GM19035 (cell line): ENCODE results near the gene ICAM4.

ENCODE experiments used
- ATAC-seq: cut with Tn5 transposase; IDR thresholded peaks from one replicate; pipeline ENCODE4 v1.9.1; 2021; ENCODE audit not compliant: unreplicated experiment

ICAM4 gene

DNA sequence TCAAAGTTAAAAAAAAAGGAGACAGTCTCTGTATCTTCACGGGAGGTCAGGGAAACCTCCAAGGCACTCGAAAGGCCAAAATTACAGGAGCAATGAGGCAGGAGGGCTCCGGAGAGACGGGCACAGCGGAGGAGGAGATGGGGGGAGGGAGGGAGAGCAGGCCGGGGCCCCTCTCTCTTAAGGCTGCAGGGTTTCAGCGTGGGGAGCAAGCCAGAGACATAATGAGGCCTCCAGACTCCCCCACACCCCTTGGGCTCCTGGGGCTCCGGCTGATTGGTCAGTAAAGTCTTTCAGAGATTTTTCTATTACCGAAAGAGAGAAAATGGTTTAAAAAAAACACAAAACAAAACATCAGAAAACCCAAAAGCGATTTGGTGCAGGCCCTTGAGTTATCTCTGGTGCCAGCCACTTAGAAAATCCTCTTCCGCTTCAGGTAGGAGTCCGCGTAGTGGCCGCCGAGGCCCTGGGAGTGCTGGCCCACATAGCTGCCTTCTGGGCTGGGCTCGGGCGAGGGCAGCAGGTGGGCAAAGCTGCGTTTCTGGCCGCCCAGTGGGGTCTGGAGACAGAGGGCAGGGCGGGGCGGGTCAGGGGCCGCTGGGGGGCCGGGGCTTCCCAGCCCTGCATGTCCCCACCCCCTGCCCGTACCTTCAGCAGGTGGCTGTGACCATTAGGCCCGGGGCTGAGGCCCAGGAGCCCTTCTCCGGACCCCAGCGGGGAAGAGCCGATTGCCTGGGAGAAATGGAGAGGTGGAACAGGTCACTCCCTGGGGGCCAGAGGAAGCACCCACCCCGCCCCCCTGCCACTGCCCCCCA, 30.5 kb downstream of the ICAM4 start:
- ATAC-seq, result no peak

DNA sequence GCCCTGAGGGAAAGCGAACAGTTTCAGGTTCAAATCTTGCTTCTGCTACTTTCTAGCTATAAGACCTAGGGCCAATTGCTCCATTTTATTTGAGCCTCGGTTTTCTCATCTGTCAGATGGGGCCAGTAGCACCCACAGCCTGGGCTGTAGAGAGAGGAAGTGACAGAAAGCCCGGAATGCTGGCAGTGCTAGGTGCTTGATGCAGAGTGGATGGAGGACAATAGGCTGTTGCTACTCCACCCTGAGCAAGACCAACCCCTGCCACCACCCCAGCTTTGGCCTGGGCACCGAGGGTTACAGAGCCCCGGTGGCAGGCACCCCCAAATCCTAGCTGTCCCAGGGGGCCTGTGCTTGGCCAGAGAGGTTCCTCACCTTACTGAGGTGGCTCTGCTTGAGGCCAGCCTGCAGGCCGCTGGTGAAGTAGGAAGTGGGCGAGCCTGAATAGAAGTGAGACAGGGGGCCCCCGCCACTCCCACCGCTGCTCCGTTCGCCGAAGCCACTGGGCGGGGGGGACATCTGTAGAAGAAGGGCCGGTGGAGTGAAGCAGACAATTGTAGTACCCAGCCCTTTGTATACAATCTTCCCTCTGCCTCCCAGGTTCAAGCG, 31.2 kb downstream of the ICAM4 start:
- ATAC-seq, result no peak

DNA sequence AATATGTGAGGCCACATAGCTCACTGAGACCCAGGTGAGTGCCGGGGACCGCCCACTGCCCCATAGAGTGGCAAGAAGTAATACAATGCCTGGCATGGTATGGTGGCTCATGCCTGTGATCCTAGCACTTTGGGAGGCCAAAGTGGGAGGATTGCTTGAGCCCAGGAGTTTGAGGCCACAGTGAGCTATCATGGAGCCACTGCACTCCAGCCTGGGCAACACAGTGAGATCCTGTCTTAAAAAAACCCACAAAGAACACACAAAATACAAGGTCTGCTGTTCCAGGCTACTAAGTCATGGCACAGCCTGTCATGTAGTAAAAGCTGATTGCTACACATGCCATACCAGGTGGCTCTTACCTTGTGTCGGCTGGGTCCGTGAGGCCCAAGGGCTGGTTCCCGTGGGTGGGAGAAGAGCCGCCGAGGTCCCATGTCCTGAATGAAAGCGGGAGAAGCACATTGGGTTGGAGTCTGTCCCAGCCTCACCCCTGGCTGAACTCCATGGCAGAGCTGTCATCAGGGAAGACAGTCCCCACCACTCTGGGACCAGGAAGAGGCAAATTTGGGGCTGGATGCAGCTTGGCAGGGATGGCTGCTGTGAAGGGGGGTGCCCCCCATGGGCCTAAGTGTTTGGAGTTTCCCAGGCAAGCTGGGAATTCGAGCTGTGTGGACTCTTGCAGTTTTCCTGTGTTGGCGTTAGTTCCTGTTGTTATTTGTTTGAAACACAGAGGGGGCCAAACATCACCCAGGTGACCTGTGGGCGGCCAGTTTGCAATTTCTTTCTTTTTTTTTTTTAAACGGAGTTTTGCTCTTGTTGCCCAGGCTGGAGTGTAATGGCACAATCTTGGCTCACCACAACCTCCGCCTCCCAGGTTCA, 32.3 kb downstream of the ICAM4 start:
- ATAC-seq, result no peak

DNA sequence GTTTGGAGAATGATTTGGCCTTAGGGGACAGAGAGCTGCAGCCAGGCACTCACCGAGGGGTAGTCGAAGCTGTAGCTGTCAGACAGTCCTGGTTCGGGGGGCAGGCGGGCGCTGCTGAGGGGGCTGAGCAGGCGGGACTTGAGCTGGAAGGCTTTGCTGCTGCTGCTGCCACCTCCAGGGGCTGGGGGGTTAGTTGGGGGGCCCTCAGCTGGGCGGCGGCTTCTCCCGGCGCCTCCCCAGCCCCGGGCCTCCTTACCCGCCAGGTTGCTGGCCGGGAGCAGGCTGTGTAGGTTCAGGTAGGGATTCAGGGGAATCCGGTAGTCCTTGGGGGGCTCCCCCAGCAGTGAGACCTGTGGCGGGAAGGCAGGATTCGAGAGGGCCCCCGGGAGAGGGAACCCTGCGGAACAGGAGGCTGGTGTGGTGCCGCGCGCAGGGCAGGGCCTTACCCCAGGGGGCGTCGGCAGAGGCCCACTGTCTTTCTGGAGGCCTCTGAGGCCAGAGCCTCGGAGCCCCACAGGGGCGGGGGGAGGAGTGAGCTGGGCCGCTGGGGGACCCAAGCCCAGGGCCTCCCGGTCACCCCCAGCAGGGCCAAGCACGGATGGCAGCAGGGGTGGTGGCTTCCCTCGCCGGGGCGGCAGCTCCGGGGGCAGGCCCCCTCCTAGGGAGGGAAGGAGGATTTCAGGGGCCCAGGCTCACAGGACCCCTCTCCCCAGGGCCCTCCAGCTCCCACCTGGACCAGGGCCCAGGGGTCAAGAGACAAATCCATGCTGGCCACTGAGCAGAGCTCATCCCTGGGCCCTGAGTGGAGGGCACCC, 34.1 kb downstream of the ICAM4 start:
- no peak for ATAC-seq

DNA sequence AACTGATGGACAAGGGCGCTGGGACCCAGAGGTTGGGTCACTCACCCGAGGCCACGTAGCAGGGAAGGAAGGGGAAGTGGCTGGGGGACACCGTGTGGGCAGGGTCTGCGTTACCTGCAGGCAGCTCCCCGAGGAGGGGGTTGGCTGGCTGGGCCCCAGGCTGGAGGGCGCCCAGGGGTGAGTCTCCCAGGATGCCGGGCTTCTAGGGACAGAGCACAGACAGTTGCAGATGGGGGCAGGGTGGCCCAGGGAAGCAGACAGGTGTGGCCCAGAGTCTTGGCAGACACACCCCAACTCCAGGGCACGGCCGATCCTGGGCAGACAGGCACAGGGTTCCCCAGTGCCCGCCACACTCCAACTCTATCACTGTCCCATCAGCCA, 34.7 kb downstream of the ICAM4 start:
- ATAC-seq, result no peak

DNA sequence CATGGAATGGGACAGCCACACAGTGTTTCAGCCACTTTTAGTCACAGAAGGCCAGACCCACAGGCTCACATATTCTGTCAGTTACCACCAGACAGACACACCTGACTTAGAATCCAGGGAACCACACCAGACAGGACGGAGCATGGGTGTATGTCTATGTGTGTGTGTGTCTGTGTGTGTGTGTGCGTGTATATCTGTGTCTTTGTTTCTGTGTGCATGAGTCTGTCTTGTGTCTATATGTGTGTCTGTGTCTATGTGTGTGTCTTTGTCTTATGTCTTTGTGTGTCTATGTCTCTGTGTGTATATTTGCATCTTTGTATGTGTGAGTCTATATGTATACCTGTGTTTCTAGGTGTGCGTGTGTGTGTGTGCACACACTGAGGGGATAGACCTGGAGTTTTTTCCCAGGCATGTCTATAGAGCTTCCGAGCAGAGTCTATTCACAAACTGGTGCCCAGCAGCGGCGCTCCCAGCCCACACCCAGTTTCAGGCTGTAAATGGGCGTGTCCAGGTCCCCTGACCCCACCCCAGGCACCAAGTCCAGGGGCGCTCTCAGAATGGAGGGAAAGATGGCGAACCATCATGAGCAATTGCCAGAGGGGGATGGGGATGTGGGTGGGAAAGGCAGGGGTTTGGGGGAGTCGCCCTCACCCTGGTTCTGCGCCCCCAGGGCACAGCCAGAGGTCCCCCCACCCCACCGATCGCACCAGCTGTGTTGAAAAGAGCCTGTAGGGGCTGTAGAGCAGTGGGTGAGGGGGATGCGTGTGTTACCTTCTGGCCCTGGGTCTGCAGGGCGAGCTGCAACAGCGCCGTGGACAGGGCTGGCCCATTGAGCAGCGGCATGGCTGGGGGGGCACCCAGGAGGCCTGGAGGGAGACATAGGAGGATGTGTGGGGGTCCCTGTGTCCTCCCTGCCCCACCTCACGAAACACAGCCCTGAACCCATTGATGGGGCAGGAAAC, 35.4 kb downstream of the ICAM4 start:
- no peak for ATAC-seq

DNA sequence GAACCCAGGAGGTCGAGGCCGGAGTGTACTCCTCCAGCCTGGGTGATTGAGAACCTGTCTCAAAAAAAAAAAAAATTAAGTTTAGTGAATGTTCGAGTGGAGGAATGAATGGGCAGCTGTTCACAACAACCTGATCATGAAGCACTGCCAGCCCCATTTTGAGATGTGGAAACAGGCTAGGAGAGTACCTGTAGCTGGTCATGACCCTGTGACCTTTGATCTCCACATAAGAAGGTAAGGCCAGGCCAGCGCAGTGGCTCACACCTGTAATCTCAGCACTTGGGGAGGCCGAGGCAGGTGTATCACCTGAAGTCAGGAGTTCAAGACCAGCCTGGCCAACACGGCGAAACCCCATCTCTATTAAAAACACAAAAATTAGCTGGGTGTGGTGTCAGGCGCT, 39.0 kb downstream of the ICAM4 start:
- ATAC-seq, result no peak

DNA sequence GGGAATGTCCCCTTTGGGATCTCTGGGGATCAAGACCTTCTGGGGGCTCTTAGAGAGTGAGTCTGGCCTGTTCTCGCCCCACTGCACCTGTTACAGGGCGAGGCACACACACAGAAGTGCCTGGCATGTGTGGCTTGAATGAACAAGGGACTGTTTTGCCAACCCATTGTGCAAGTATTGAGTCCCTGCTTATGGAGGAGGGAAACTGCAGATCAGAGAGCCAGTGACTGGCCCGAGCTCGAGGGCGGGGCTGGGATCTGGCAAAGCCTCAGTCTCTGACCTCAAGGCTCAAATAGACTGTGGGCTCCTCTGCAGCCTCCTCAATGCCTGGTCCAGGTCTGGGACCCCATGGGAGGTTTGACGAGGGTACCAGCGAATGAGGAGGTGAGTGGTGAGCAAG, 41.0 kb downstream of the ICAM4 start:
- ATAC-seq, result no peak

DNA sequence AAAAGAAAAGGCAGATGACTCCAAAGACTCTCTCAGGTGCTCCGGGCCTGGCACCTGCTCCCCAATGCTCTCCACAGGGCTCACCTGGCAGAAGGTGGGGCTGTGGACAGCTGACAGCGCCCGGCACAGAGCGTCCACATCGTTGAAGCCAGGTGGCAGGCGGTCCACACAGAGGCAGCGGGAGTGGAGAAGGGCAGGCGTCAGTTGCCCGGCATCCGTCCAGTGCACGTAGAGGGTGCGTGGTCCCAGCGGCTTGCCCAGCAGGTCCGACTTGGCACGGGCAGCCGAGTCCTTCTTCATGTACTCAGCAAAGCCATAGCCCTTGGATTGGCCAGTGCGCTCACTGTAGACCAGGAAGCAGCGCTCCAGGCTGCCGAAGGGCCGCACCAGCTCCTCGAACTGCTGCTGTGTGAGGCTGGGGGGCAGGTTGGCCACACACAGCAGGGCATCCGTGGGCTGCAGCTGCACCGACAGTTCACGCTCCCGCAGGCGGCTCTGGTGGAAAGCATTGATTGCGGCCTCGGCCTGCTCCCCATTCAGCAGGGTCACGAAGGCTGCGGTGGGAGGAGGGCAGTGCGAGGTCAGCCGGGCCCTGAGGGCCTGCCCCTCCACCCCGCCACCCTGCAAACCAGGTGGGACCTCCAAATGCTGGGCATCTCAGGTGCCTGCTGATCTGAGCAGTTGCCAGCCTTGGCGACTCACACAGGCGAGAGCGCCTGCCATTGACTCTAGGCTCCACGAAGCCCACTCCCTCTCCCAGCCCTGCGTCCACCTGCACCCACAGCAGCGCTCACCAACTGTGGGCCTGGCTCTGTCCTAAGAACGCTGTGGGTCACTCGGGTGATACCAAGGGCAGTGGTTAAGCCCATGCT, 42.0 kb downstream of the ICAM4 start:
- ATAC-seq, result no peak

DNA sequence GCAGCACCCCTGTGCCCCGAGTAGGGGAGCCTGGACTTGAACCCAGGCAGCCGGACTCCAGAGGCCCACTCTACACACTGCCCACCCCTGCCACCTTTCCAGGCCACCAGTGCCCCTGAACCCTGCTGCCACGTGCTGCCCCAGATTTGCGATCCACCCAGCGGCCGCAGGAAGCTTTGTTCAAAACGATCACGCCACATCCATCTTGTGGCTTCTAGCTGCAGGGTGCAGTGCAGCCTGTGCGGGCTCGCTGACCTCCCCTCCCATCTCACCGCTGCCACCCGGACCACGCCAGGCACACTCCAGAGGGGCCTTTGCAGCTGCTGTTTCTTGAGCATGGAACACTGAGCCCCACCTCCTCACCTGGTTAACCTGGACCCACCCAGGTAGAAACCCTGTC, 42.8 kb downstream of the ICAM4 start:
- no peak for ATAC-seq

DNA sequence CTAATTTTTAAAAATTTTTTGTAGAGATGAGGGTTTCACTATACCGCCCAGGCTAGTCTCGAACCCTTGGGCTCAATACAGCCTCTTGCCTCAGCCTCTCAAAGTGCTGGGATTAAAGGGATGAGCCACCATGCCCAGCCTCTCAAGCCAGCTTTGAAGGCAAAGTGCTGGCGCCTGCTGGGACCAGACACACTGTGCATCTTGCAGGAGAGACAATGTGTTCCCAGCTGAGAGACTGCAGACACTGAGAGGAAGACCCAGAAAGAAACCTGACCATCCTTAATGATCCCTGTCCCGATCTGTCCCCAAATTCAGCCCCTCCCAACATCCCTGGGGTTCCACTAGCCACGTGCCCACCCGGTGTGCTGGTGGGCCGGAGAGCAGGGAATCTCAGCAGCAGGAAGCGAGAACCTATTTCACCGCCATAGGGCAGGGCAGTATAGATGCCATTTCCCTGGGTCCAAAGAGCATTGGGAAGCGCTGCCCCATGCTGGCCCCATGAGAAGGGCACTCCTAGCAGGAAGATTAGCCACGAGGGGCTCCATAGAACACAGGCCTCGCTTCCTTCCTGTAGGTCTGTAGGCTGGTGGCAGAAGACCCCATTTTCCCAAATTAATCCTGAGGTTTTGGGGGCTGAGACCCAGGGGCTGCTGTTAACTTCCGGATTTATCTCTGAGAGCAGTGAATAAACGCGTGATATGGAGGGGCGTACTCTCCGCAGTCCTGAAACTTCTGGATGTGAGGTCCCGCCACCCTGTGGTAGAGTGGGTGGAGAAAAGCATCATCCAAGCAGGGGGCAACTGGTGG, 45.6 kb downstream of the ICAM4 start:
- no peak for ATAC-seq

DNA sequence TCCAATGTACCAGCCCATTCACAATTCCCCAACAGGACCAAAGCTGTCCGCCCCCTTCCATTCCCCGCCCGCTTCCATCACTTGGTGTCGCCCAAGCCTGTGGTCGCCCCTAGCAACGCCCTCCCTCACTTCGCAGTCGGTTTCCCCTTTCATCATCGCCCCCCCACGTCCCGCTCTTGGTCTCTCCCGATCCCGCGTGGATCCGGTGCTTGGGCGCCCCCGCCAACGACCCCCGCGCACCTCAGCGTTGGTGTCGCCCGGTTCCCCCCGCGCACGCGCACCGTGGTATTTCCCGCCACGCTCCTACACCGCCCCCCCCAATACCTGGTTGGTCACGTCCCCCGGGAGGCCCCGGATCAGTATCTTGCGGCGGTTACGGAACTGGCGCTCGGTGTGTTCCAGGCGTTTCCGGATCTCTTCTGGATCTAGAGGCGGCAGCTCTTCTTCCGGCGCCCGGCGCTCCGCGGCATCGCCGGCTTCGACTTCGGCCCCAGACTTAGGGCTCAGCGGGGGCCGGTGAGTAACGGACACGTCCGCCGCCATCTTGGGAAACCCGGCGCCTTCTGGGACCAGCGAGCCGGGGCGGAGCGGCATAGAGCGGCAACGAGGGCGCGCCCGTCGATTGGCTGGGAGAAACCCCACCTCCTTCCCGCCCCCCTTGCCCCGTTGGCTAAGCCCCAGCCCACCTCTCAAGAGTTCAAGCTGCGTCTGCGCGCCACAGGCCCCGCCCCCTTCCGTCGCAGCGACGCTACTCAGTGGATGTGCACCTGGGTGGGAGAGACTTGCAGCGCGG, 46.4 kb downstream of the ICAM4 start, which contains the start of gene RAVER1:
TSS of gene RAVER1 (minus strand) at position 565 of the 793 bp plus-strand sequence. CDS start at position 543, 22 bp downstream.
- peak; percentile 87 for ATAC-seq

DNA sequence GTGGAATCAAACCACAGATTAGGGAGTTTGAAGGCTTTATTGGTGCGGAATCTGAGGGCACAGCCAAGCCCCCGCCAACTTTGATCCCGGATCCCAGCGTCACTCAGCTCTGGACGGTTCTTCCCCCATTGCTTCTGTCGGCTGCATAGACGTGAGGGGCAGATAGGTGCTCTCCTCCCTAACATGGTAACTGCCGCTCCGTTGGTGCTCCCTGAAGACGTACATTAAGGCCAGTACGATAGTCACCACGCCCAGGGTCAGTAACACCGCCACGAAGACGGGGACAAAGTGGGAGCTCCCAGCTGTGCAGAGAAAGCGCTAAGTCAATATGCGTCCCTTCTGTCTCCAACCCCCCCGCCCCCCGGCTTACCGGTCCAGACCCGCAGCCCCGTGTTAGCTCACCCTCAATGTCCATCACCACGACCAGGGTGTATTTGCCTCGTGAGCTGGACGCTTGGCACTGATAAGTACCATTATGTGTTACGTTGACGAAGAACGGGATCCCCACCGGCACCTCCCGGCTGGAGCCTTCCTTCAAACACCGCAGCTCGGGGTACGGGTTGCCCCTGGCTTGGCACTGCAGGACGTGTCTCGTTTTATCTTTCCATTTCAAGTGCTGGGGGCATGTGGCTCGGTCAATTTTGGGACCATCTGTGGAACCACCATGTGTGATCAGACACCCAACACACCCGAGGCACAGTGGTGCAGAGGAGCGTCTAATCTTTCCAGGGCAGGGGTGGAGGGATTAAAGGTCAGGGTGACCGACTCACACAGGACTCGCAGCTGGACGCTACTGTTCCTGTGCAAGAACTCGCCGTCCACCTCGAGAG, 47.2 kb downstream of the ICAM4 start:
- peak; percentile 3 for ATAC-seq

DNA sequence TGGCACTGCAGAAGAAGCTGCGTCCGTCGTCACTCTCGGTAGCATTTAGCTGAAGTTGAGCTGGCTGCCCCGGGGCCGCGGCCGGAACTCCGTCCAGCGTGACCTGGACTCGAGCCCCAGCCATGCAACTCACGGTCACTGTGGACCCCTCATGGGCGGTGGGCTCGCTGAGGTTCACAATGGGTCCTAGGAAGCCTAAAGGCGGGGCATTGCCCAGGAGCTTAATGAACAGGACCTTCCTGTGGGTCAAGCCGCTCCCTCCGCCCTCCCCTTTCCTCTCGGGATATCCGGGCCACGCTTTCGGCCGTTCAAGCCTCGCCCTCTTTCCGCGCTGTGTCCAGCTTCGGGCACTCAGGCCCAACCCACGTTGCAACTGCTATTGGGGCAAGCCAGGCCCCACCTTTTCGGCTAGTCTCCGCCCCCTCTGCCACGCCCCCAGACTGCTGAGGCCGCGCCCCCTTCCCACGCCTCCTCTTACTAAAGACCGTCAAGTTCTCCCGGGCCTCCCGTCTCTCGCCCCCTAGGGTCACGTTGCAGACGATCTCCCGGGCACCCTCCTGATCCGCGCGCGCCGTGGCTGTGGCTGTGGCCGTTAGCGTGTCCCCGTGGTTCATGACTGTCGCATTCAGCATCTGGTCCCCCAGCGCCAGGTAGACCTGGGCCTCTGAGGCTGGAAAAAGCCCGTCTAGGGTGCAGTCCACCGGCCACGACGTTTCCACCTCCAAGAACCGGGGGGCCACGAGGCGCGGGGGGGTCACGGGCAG, 48.0 kb downstream of the ICAM4 start:
- ATAC-seq, result no peak

DNA sequence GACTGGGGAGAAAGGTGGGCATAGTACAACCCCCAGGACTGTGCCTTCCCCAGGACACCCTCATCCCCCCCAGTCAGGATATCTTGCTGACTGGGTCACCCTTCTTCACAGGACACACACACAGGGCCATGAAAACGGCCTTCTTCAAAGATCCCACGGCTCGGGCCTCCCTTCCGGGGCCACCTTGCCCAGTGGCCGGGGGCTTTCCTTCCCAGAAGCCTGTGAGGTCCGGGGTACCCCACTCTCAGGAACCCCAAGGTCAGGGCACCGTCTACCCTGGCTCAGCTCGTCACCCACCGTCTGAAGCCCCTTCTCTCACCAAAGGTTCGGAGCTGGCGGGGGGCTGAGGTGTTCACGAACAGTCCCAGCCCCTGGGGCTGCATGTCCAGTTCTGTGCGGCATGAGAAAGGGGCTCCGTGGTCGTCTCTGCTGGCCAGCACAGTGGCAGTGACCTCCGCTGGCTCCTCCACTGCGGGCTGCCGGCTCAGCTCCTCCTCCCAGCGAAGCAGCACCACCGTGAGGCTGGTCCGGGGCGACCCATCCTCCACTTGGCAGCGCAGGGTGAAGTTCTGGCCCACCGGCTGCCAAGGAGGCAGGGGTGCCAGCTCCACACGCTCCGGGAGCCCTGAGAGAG, 48.7 kb downstream of the ICAM4 start:
- no peak for ATAC-seq
